Transverse colon (tissue), 3 donors: ENCODE results near the gene CAMTA1.

ENCODE experiments used
- POLR2A ChIP-seq: fragments of 450-650 bp; IDR thresholded peaks from one replicate; pipeline ENCODE4 v1.6.1; 2016; ENCODE audit warnings: antibody characterized with exemption, mild to moderate bottlenecking, moderate library complexity
- TF ChIP-seq, protein P1 (sequence below), 5 experiments: fragments of 200-600 bp in 3 of 5; fragments of 450-650 bp in 2 of 5; sonication (generic) in 3 of 5; IDR thresholded peaks; 1 replicate in 2 of 5; 2 replicates in 3 of 5; pipeline ENCODE4 v1.5.1; 2016 to 2017; ENCODE audit warnings: antibody characterized with exemption in 5 of 5, inconsistent platforms in 3 of 5, mild to moderate bottlenecking in 2 of 5, moderate library complexity in 1 of 5

DNA sequence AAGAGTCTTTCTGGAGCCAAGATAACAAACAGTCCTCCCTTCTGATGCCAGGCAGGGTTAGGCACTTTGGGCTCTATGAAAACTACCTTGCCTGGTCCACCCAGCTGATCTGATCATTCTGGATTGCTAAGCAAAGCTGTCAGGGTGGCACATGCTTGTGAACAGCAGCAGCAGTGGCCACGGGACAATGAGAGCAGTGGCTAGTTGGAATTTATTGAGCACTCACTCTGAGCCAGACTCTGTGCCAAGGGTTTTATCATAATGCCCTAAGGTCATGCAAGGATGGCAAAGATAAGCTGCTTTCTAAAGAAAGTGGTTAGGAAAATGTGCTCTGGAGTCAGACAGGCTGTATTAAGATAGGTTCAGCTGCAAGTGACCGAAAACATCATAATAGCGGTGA, 595.5 kb downstream of the CAMTA1 start:
- TF ChIP-seq, protein P1, sequence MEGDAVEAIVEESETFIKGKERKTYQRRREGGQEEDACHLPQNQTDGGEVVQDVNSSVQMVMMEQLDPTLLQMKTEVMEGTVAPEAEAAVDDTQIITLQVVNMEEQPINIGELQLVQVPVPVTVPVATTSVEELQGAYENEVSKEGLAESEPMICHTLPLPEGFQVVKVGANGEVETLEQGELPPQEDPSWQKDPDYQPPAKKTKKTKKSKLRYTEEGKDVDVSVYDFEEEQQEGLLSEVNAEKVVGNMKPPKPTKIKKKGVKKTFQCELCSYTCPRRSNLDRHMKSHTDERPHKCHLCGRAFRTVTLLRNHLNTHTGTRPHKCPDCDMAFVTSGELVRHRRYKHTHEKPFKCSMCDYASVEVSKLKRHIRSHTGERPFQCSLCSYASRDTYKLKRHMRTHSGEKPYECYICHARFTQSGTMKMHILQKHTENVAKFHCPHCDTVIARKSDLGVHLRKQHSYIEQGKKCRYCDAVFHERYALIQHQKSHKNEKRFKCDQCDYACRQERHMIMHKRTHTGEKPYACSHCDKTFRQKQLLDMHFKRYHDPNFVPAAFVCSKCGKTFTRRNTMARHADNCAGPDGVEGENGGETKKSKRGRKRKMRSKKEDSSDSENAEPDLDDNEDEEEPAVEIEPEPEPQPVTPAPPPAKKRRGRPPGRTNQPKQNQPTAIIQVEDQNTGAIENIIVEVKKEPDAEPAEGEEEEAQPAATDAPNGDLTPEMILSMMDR (IDR thresholded peaks at IDR 0.05) = no peak
- no peak for TF ChIP-seq POLR2A
